GM18507 (cell line): Measurements from ENCODE around the gene HIPK1.

Source experiments
- DNase-seq: peaks from one replicate; pipeline ENCODE4 v3.0.0; 2011; ENCODE audit warnings: low read depth; ENCODE audit not compliant: insufficient read length; ENCODE audit errors: extremely low spot score
- FAIRE-seq: peaks from 2 replicates; lab custom pipeline; 2011; peaks lifted over from hg19 to GRCh38; lab: Jason Lieb, UNC

Gene HIPK1

DNA sequence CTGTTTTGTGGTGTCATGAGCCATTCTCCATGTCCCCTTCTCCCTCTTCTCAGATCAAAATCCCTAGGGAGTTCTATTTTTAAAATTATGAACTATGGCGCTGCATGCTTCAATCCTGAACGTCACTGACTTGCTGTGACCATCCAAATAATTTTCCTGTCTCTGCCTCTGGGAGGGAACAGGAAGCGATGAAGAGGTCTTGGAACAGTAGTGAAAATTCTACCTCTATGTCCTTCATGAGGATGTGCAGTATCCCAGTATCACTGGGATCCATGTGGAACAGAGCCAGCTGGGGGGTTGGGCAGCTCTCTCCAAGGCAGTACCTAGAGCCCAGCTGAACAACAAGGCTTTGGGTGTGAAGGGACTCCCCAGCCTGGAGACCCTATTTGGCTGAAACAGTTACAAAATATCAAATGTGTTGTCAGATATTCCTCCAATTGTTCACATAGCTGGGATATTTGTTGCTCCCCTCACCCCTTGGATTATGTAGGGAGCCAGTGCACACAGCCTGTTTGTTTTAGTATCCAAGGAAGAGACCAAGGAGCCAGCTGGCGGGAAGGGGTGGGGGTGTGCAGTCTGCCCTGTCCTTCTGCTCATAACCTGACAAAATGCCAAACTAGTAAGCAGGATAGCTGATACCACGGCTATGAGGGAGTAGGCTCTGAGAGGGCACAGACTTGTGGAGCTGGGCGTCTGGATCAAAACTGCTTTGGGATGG is 16.4 kb upstream of the HIPK1 start:
- no peak for DNase-seq

DNA sequence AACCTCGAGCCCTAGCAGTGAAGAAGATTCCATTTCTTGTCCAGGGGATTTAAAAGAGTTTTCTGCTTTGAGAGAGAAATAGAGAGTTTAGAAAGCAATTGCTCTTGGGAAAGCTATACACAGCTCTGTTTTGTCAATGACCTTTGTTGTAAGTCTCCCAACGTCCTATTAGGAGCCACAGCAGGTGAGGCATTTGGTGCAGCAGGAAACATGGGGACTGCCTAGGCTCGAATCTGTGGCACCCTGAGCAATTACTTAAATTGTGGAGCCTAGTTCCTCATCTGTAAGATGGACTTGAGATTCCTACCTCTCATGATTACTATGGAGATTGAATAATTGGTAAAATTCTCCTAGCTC is 15.8 kb upstream of the HIPK1 start:
- no peak for FAIRE-seq

More for the DNA sequence above, 16.4 kb upstream of the HIPK1 start:
- FAIRE-seq: no peak

DNA sequence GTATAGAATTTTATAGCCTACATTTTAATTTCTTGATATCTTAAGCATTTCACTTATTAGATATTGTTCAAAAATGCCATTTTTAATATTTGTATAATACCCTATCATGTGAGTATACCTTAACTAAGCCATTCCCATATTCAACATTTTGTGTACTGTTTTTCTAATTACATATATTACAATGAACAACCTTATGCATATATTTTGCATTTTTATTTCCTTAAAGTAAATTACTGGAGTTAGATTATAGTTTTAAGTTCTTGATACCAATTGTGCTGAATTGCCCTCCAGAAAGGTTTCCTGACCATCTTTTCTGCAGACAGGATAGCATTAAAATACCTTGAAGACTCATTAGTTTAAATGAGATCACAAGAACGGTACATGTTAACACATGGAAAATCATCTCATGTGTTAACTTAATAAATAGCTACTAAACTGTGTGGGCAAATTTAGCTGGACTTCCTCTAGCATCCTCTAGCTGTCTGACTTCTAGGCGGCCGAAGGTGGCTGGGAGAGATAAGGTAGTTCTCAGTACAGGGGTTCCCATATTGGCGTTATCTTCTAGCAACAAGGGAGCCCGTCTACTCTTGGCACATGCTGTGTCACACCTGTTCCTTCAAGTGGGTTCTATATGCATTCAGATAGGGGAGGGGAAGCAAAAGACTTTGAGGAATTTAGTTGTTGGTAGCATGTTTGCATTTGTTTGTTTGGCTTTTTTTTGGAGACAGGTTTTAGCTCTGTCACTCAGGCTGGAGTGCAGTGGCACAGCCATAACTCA is 15.0 kb upstream of the HIPK1 start:
- no peak for FAIRE-seq
- DNase-seq: no peak

More for the DNA sequence above, 15.8 kb upstream of the HIPK1 start:
- DNase-seq: no peak

DNA sequence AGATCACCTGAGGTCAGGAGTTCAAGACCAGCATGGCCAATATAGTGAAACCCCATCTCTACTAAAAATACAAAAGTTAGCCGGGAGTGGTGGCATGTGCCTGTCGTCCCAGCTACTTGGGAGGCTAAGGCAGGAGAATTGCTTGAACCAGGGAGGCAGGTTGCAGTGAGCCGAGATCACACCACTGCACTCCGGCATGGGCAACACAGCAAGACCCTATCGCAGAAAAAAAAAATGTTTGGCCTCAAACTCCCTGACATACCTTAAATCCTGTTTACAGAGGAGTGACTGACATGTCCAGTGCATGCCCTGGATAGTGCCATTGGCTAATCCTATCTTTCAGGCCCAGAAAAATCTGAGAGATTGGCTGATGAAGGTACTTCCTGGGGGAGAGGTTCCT is 12.2 kb upstream of the HIPK1 start:
- no peak for FAIRE-seq

DNA sequence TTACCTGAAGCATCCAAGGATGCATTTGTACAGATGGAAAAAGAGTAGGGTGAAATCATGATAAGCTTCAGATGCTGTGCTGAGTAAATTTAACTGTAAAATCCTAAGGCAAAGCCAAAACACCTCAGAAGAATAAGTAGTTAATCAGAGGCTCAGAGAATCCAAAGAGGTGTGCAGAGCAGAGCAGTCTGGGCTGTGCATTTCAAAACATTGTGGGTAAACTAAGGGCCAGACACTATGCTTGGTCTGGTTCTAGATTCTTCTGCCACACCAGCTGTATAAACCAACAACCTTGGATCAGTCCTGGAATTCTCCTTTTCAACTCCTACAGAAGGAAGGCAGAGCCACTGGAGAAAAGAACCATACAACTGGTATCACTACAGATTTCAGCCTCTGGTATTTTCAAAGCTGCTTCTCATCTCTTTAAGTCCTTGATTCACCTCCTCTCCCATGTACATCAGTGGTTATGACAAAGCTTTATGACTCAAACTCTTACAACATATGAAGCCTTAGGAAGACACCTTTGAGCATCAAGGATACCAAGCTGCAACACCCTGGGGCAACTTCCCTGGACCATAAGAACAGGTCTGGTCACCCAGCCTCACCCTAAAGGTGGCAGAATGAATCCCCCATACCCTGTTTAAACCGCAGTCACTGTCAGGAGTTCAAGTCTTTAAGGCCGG is 11.6 kb upstream of the HIPK1 start:
- FAIRE-seq (no peak), DNase-seq (no peak)

More for the DNA sequence above, 12.2 kb upstream of the HIPK1 start:
- DNase-seq: no peak

DNA sequence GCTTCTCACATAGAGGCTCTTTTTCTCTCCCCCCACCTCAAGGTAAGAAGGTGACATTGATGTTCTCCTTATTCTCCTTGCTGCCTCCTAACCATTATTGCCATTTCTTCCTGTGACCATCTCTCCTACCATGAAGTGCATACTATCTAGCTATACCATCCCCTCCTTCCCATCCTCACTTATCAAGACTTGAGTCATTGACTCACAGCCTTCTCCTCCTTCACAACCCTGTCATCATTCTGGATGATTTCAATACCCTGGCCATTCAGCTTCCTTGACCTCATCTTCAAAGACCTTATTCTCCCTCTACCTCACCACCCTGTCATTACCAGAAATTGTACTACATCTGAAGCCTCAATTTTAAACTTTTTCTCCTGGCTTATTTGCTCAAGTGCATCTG is 10.9 kb upstream of the HIPK1 start:
- FAIRE-seq (no peak), DNase-seq (no peak)

DNA sequence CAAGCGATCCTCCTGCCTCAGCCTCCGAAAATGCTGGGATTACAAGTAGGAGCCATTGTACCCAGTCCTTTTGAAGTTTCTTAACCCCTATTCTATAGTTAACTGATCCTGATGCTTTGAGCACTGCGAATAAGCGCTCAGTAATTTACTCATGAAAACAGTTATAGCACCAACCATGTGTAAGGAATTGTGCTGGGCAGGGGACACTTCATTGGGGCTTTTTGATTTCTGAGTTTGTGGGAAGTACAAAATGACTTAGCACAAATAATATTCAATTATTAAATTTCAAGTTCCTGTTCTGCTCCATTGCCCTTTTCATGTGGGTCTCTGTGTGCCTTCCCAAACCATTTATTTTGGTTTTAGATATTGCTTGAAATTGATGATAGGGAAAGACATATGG is 6.2 kb upstream of the HIPK1 start:
- DNase-seq: no peak
- no peak for FAIRE-seq

DNA sequence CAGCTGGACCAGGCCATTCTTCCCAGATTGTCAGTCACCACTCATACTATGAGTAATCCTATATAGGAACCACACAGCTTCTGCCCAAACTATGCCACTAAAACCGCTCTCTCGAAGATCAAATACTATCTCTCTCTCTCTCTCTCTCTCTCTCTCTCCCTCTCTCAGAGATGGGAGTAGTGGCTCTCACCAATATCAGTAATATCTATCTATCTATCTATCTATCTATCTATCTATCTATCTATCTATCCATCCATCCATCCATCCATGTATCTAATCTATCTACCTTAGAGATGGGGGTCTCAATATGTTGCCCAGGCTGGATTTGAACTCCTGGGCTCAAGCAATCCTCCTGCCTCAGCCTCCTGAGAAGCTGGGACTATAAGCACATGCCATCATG is 4.7 kb upstream of the HIPK1 start:
- no peak for FAIRE-seq
- no peak for DNase-seq

DNA sequence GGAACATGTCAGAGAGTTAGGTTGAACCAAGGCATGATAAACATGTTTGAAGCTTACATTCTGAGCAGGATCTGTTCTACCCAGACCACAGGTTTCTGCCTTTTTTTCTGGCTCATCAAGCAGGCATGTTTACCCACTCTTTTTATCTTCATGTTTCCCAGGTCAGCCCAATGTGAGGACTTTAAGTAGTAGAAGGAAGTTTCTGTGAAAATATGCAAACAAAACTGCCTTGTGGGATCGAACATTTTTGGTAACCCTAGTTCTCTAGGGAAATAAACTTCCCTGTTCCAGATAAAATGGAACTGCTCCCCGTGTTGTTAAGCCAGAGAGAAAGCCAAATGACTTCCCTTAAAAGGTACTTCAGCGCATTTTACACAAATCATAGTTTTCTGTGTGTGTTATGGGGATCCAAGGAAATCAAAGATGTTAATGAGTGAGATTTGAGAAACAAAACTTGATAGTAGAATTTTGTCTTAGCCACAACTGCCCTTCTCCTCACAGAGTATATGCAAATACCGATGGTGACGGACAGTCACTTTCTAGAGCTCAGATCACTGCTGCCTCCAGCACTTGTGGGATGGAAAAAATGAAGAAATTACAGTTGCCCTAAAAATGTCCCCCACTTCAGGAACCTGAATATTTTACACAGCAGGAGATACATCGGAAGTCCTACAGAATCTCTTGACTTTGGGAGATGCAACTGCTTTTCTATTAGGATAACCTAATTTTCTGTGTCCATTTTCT is 765 bp upstream of the HIPK1 start:
- FAIRE-seq (peak; percentile 71), DNase-seq (no peak)

DNA sequence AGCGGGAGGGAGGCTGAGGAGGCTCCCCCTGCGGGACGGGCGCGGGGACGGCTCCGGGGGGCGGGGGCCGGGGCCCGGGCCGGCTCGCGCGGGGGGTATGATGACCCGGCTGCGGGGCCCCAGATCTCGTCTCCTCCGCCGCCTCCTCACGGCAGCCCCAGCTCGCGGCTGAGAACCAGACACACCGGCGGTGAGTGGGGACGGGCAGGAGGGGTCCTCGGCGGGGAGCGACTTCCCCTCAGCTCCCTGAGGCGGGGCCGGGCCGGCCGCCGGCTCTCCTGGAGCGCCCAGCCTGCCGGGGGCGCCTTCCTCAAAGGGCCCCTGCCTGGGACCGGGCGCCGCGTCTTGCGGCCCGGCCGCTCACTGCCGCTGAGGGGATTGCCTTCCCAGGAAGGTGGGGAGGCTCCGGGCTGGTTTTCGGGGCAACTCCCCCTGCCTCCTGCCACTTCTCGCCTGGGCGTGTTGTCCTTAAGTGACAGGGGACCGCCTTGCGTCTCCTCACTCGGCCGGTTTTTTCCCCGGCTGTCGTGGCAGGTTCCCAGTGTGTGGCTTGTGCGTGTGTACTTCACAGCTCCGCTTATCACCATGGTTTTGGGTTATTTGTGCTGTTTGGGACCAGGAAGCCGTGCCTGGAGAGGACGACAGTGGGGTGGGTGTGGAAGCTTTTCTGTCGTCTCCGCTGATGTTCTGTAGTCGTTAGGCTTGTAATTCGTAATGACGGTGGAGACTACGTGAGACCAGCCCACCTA is 800 bp downstream of the HIPK1 start:
- FAIRE-seq (peak; percentile 45), DNase-seq (no peak)

DNA sequence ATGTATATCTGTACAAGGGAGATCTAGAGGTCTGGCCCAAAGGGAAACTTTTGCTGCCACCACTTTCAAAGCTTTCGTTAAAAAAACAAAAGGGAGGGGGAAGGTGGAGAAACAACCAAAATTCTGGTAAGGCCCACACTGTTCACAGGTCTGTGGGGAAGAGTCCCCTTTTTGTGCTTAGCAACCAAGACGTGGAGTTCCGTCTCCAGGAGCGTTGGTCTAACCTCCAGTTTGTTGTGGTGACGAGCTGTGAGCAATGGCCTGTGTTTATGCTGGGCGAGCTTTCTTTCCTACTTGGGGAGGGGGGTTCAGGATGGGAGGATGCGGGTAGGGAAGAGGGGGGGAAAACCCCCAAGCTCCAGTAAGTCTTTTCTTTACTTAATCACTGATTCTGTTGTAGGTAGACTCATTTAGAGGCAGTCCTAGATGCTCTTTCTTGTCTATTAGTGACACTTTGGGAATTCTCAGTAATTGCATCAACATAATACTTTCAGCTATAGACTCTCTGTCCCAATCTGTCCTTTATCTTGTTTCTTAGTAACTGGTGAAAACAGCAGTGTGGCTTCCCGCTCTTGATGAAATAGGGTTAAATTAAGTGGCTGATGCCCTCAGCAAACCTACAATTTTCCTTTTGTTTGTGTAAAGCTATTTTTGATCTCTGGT is 1.5 kb downstream of the HIPK1 start:
- peak; percentile 42 for FAIRE-seq
- DNase-seq: no peak

DNA sequence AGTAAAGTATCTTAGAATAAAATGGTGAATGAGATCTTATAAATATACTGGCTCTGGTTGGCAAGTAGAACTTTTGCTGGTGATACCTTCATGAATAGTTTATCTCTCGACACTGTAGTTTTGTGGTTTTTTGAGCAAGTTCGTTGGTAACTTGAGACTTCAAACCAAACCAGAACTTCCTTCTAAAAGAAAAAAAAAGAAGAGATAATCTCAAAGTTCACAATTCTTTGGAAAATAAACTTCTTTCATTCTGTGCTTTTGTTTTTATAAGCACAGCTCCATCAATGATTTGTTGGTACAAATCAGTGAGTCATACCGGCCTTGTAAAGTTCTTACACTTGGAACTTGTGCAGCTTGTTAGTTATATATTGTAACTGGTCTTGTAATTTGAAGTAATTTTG is 2.3 kb downstream of the HIPK1 start:
- FAIRE-seq (no peak), DNase-seq (no peak)

DNA sequence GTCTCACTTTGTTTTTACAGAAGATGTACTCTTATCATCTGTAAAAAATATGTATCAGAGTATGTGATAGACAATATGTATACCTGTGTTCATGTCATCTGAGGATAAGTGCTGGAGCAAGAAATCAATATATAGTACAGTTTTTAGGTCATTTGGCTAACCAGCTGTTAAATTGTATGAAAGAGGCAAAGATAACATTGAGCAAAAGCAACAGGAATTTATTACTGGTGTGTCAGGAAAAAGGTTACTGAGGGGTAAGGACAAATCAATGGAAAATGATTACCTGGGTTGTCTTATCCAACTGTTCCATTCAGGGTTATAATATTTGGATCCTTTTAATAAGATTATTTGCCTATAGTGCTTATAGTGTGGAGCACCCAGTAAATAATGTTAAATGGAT is 4.9 kb downstream of the HIPK1 start:
- DNase-seq (no peak), FAIRE-seq (no peak)

DNA sequence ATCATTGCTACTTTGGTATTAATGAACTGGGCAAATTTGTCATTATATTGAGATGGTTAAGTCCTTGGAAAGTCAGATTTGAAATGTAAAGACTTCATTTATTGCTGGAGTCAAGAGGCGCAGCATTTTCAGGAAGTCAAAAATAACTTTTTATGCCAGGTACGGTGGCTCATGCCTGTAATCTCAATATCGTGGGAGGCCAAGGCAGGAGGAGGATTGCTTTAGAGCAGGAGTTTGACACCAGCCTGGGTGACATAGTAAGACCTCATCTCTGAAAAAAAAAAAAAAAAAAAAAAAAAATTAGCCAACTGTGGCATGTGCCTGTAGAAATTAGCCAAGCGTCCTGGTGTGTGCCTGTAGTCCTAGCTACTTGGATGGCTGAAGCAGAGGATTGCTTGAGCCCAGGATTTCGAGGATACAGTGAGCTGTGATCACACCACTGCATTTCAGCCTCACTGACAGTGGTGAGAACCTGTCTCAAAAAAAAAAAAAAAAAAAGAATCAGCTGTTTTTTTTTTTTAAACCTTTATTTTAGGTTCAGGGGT is 5.5 kb downstream of the HIPK1 start:
- FAIRE-seq: no peak
- no peak for DNase-seq

DNA sequence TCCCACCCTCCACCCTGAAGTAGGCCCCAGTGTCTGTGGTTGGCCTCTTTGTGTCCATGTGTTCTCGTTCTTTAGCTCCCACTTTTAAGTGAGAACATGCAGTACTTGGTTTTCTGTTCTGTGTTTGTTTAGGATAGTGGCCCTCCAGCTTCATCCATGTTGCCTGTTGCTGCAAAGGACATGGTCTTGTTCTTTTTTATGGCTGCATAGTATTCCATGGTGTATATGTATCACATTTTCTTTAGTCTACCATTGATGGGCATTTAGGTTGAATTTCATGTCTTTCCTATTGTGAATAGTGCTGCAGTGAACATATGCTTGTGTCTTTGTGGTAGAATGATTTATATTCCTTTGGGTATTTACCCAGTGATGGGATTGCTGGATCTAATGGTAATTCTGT is 6.1 kb downstream of the HIPK1 start:
- FAIRE-seq (no peak), DNase-seq (no peak)

DNA sequence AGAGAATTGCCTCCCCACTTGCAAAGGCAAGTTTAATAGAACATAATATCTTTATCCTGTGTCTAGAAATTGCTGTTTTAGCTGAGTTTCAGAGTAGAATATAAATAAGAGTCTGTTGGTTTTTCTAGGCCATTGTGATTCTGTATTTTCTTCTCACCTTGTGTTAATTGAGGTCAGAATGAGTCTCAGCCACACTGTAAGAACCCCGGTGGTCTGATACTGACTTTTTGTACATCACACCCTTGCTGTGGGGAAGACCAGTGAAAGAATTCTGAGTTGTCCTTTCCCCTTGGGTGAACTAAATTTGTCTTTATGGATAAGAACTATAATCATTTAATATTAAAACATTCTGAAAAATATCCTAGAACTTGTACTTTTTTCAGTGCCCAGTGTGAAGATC is 6.8 kb downstream of the HIPK1 start:
- DNase-seq (no peak), FAIRE-seq (no peak)

DNA sequence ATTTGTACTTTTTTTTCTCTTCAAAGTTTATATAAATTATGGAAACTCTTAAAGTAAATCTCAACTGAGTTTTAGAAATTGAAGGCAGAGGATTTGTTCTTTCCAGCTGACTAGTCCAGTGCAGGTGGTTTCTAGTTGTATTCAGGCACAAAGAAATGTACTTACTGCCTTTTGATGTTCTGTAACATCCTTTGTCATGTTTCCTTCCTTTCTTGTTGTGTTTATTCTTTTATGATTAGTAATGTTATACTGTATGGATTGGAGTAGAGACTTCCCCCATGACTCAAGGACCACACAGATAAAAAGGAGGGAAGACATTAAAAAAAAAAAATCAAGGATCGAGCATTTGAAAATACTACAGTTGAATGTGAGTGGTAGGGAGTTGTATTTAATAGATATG is 8.0 kb downstream of the HIPK1 start:
- DNase-seq (no peak), FAIRE-seq (no peak)

DNA sequence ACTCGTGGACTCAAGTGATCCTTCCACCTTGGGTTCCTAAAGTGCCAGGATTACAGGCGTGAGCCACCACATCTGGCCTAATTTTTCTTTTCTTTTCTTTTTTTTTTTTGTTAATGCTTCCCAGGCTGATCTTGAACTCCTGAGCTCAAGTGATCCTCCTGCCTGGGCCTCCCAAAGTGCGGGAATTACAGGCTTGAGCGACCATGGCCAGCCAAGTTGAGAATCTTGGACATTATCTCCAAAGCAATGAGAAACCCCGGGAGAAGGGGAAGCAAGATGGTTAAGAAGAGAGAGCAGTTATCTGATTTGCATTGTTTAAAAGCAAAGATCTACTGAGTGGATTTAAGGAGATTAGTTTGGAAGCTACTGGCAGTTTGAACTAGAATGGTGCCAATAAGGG is 9.1 kb downstream of the HIPK1 start:
- FAIRE-seq: no peak

More for the DNA sequence above, 9.1 kb downstream of the HIPK1 start:
- DNase-seq: no peak
